ENCODE measurements around the gene SSMEM1. TPM values are rescaled to one million over a fixed set of nuclear protein-coding genes. Genes with fewer than 3 reads are reported as not detected.

Gene SSMEM1
- total RNA-seq, 1 experiment from 2014 or later: not detected

DNA sequence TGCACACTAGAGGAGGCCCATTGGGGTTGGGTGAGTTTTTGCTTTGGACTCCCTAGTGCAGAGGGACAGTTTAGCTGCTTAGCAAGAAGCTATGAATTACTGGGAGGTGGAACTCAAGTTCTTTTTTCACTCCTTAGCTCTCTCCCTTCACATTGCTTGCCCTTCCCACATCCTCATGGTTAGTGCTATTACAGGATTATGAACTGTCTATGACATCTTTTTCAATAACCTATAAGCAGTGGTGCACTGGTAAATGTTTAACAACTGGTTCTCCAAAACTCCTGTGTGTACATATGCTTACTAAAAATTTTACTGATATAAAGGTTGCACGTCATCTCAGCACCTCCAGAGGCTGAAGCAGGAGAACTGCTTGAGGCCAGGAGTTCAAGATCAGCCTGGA is 6.2 kb downstream of the SSMEM1 start:
- peaks cover 2% of the 10 kb centered on the region; the same call in 1 of the 2 replicates for H3K27me3 Mint-ChIP-seq (ENCODE audit: low read depth)

More for the DNA sequence above, 6.2 kb downstream of the SSMEM1 start:
- H2BK20ac ChIP-seq (ENCODE audit: low read depth, low read length, poor library complexity, severe bottlenecking): no peak overlapping the region
- no peak overlapping the region for H3K23ac ChIP-seq (ENCODE audit: insufficient read length, low read depth, low read length)
- H3K9me3 ChIP-seq (ENCODE audit: control insufficient read depth, low read depth, low read length): no peaks in the 10 kb centered on the region
- H3K79me1 ChIP-seq (ENCODE audit: insufficient read depth, low read depth, low read length, poor library complexity, severe bottlenecking): no peaks in the 10 kb centered on the region
- no peak overlapping the region for H2AK5ac ChIP-seq (ENCODE audit: insufficient read length, low read length)
- H3K9ac ChIP-seq (ENCODE audit: extremely low read depth, insufficient read length, low read length): no peak overlapping the region
- H3T11ph ChIP-seq (ENCODE audit: low read length): no peak overlapping the region
- H3K79me2 ChIP-seq (ENCODE audit: insufficient read depth, low read length): no peaks in the 10 kb centered on the region
- peaks cover 4 to 5% of the 10 kb centered on the region in 2 experiments; a peak in 2 of 4 replicates for H3K4me1 Mint-ChIP-seq
- H2BK12ac ChIP-seq (ENCODE audit: insufficient read length, low read depth, low read length): no peak overlapping the region
- H3K4me3 Mint-ChIP-seq: no peak overlapping the region
- H3K27me3 ChIP-seq (ENCODE audit: insufficient read depth, low read length): no peaks in the 10 kb centered on the region
- no peak overlapping the region for H3K56ac ChIP-seq (ENCODE audit: insufficient read length, low read depth, low read length)
- no peaks in the 10 kb centered on the region for H3K4me1 ChIP-seq (ENCODE audit: insufficient read depth, low read length)
- no peak for DNase-seq
- no peak overlapping the region for H2BK5ac ChIP-seq (ENCODE audit: insufficient read length, low read length)
- H4K91ac ChIP-seq (ENCODE audit: insufficient read length, low read depth, low read length): no peak overlapping the region
- no peak overlapping the region for H2AFZ ChIP-seq (ENCODE audit: low read length)
- H2BK15ac ChIP-seq (ENCODE audit: low read depth, low read length): no peak overlapping the region
- WGBS (ENCODE audit: extremely low coverage, insufficient read length, low lambda C conversion rate): no CpG with 5 or more reads among the region's 1 CpG
- no peaks in the 10 kb centered on the region for H3K23me2 ChIP-seq (ENCODE audit: insufficient read length, low read depth, low read length, poor library complexity, severe bottlenecking)
- TF ChIP-seq, protein P1, sequence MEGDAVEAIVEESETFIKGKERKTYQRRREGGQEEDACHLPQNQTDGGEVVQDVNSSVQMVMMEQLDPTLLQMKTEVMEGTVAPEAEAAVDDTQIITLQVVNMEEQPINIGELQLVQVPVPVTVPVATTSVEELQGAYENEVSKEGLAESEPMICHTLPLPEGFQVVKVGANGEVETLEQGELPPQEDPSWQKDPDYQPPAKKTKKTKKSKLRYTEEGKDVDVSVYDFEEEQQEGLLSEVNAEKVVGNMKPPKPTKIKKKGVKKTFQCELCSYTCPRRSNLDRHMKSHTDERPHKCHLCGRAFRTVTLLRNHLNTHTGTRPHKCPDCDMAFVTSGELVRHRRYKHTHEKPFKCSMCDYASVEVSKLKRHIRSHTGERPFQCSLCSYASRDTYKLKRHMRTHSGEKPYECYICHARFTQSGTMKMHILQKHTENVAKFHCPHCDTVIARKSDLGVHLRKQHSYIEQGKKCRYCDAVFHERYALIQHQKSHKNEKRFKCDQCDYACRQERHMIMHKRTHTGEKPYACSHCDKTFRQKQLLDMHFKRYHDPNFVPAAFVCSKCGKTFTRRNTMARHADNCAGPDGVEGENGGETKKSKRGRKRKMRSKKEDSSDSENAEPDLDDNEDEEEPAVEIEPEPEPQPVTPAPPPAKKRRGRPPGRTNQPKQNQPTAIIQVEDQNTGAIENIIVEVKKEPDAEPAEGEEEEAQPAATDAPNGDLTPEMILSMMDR (conservative IDR thresholded peaks at IDR 0.05): no peak
- H4K8ac ChIP-seq (replicated peaks; ENCODE audit: insufficient read length, low read depth, low read length): no peak overlapping the region
- H3K27ac Mint-ChIP-seq: no peak overlapping the region
- no peak overlapping the region for H3K4me2 ChIP-seq (ENCODE audit: insufficient read depth, insufficient read length, low read length)
- no peak overlapping the region for H4K5ac ChIP-seq (ENCODE audit: insufficient read length, low read depth, low read length)
- no peak overlapping the region for H3K14ac ChIP-seq (ENCODE audit: insufficient read depth, low read length)
- no peaks in the 10 kb centered on the region for H4K20me1 ChIP-seq (ENCODE audit: control insufficient read depth, insufficient read depth, insufficient read length)
- H2BK120ac ChIP-seq (ENCODE audit: low read depth, low read length, poor library complexity, severe bottlenecking): no peak overlapping the region
- no peaks in the 10 kb centered on the region for H3K9me3 Mint-ChIP-seq
- no peaks in the 10 kb centered on the region; a peak in 1 of 7 replicates for H3K36me3 Mint-ChIP-seq (ENCODE audit: insufficient read depth in 1 of 3, low read depth in 3 of 3)
- no peak overlapping the region for H3K27ac ChIP-seq (ENCODE audit: insufficient read length, low read depth, low read length)
- no peak overlapping the region for H3K18ac ChIP-seq (ENCODE audit: insufficient read length, low read depth, low read length)
- no peak overlapping the region for H3K4ac ChIP-seq (ENCODE audit: low read depth, low read length)
